RPMI7951 (cell line): Measurements from ENCODE around the gene ACLY. TPM values are rescaled to one million over a fixed set of nuclear protein-coding genes. Genes with fewer than 3 reads are reported as not detected.
A peak's percentile ranks its signal among the peaks of the same experiment; 100 is the strongest.
"Not testable (repeated sequence)": the region's sequence is repeated elsewhere in the genome, so short reads cannot be mapped to it uniquely, and the experiment has no call there.

Experiments used
- DNase-seq: peaks from one replicate; pipeline ENCODE4 v3.0.0-alpha.2; 2012; ENCODE audit warnings: low read depth
- total RNA-seq: library from RNA; depleted of rRNA; stranded (reverse); fragments of >200 nt; shearing (Covaris generic); gene quantifications from 2 replicates; pipeline ENCODE4 v1.2.3, GENCODE V29; 2014

The ACLY gene
- total RNA-seq, 1 experiment from 2014 or later, result 98.2 TPM

- DNase-seq, result no peak
Observed at GRCh38 chr17:41873559-41874292, 45.0 kb downstream of the ACLY start.

- no peak for DNase-seq
Observed at GRCh38 chr17:41871789-41872188, 47.0 kb downstream of the ACLY start.

- no peak for DNase-seq
Observed at GRCh38 chr17:41870627-41871026, 48.1 kb downstream of the ACLY start.

GRCh38 chr17:41870097-41870496 is 48.7 kb downstream of the ACLY start:
- DNase-seq, result no peak

GRCh38 chr17:41869426-41869825 is 49.3 kb downstream of the ACLY start:
- DNase-seq, result no peak

- peak; percentile 10 for DNase-seq
Observed at GRCh38 chr17:41868568-41868967, 50.2 kb downstream of the ACLY start.

GRCh38 chr17:41865596-41865893 is 53.2 kb downstream of the ACLY start:
- no peak for DNase-seq

- DNase-seq, result peak; percentile 84
Observed at GRCh38 chr17:41864836-41865595, 53.7 kb downstream of the ACLY start, which contains the start of gene KLHL11. Gene KLHL11, minus strand, starts transcription at chr17:41865423. Its CDS starts 53 bp downstream, at chr17:41865370.

- peak; percentile 11 for DNase-seq
Observed at GRCh38 chr17:41864498-41864835, 54.3 kb downstream of the ACLY start.

- DNase-seq, result no peak
Observed at GRCh38 chr17:41863074-41863848, 55.5 kb downstream of the ACLY start.

- DNase-seq, result no peak
Observed at GRCh38 chr17:41860254-41860931, 58.4 kb downstream of the ACLY start.

- not testable (repeated sequence) for DNase-seq
Observed at GRCh38 chr17:41851382-41851781, 67.4 kb downstream of the ACLY start.

- no peak for DNase-seq
Observed at GRCh38 chr17:41849251-41849990, 69.3 kb downstream of the ACLY start.

GRCh38 chr17:41848788-41849187 is 70.0 kb downstream of the ACLY start:
- DNase-seq, result no peak

GRCh38 chr17:41844971-41845370 is 73.8 kb downstream of the ACLY start:
- peak; percentile 50 for DNase-seq

- DNase-seq, result not testable (repeated sequence)
Observed at GRCh38 chr17:41840781-41841180, 78.0 kb downstream of the ACLY start.

GRCh38 chr17:41839448-41839847 is 79.3 kb downstream of the ACLY start:
- not testable (repeated sequence) for DNase-seq

- DNase-seq, result no peak
Observed at GRCh38 chr17:41837761-41838538, 80.8 kb downstream of the ACLY start, which contains the start of gene KLHL10. Gene KLHL10, plus strand, starts transcription at chr17:41837825. Its CDS starts 108 bp downstream, at chr17:41837933.

GRCh38 chr17:41836550-41837196 is 82.1 kb downstream of the ACLY start:
- peak; percentile 14 for DNase-seq
